ENCODE data around the gene TENM3. TPM values are rescaled to one million over a fixed set of nuclear protein-coding genes. Genes with fewer than 3 reads are reported as not detected.

TENM3 gene
- total RNA-seq, 2 experiments from 2014 or later, result not detected

DNA sequence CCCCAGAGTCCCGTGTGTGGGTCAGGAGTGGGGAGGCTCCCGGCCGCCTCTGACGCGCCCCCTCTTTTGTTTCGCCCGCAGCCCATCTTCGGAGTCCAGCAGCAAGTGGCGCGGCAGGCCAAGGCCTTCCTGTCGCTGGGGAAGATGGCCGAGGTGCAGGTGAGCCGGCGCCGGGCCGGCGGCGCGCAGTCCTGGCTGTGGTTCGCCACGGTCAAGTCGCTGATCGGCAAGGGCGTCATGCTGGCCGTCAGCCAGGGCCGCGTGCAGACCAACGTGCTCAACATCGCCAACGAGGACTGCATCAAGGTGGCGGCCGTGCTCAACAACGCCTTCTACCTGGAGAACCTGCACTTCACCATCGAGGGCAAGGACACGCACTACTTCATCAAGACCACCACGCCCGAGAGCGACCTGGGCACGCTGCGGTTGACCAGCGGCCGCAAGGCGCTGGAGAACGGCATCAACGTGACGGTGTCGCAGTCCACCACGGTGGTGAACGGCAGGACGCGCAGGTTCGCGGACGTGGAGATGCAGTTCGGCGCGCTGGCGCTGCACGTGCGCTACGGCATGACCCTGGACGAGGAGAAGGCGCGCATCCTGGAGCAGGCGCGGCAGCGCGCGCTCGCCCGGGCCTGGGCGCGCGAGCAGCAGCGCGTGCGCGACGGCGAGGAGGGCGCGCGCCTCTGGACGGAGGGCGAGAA lies 556.5 kb downstream of the TENM3 start:
- intact Hi-C loops (cut with micrococcal nuclease; ENCODE audit: unreplicated experiment), result no loop called here
- ChIA-PET POLR2A (no interaction called here), CTCF (ENCODE audit: unreplicated experiment) (no interaction called here)

DNA sequence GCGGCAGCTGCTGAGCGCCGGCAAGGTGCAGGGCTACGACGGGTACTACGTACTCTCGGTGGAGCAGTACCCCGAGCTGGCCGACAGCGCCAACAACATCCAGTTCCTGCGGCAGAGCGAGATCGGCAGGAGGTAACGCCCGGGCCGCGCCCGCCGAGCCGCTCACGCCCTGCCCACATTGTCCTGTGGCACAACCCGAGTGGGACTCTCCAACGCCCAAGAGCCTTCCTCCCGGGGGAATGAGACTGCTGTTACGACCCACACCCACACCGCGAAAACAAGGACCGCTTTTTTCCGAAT lies 557.0 kb downstream of the TENM3 start:
- Histone ChIP-seq H3K9me3 (ENCODE audit: low read length) (no peaks in the 10 kb centered on the region), H2AFZ (ENCODE audit: low read length) (no peak overlapping the region), H3K4me1 (ENCODE audit: insufficient read depth, low read length, poor library complexity, severe bottlenecking) (no peaks in the 10 kb centered on the region), H4K20me1 (ENCODE audit: insufficient read depth, low read length) (no peaks in the 10 kb centered on the region), H3K27ac (ENCODE audit: low read depth, low read length, poor library complexity, severe bottlenecking) (no peak overlapping the region), H3K9me2 (ENCODE audit: insufficient read depth, low read length) (no peaks in the 10 kb centered on the region), H3K79me2 (ENCODE audit: insufficient read depth, low read depth, low read length) (no peaks in the 10 kb centered on the region), H3K4me3 (ENCODE audit: low read depth, low read length, poor library complexity, severe bottlenecking) (no peak overlapping the region), H3K4me2 (ENCODE audit: low read length) (no peak overlapping the region), H3K36me3 (ENCODE audit: insufficient read depth, low read length) (no peaks in the 10 kb centered on the region)
- DNase-seq (ENCODE audit: low spot score), result no peak
- POLR2A ChIA-PET, result no interaction called here
- no peak for TF ChIP-seq EZH2phosphoT487 (IDR thresholded peaks at IDR 0.05; ENCODE audit: borderline replicate concordance, low read depth, low read length)
- TF ChIP-seq CTCF (conservative IDR thresholded peaks at IDR 0.05; ENCODE audit: low read length), result no peak
- CTCF ChIA-PET (ENCODE audit: unreplicated experiment), result no interaction called here
- BruUV-seq (replicated peaks), result no TSS peak
- intact Hi-C loops (cut with micrococcal nuclease; ENCODE audit: unreplicated experiment), result no loop called here

More for the DNA sequence above, 556.5 kb downstream of the TENM3 start:
- Histone ChIP-seq H3K4me2 (ENCODE audit: low read length) (no peak overlapping the region), H3K36me3 (ENCODE audit: insufficient read depth, low read length) (no peaks in the 10 kb centered on the region), H4K20me1 (ENCODE audit: insufficient read depth, low read length) (no peaks in the 10 kb centered on the region), H3K27ac (ENCODE audit: low read depth, low read length, poor library complexity, severe bottlenecking) (no peak overlapping the region), H3K4me3 (ENCODE audit: low read depth, low read length, poor library complexity, severe bottlenecking) (no peak overlapping the region), H2AFZ (ENCODE audit: low read length) (no peak overlapping the region), H3K79me2 (ENCODE audit: insufficient read depth, low read depth, low read length) (no peaks in the 10 kb centered on the region), H3K9me3 (ENCODE audit: low read length) (no peaks in the 10 kb centered on the region), H3K4me1 (ENCODE audit: insufficient read depth, low read length, poor library complexity, severe bottlenecking) (no peaks in the 10 kb centered on the region), H3K9me2 (ENCODE audit: insufficient read depth, low read length) (no peaks in the 10 kb centered on the region)
- no TSS peak for BruUV-seq (replicated peaks)
- DNase-seq (ENCODE audit: low spot score), result no peak
- TF ChIP-seq CTCF (conservative IDR thresholded peaks at IDR 0.05; ENCODE audit: low read length) (no peak), EZH2phosphoT487 (IDR thresholded peaks at IDR 0.05; ENCODE audit: borderline replicate concordance, low read depth, low read length) (no peak)

DNA sequence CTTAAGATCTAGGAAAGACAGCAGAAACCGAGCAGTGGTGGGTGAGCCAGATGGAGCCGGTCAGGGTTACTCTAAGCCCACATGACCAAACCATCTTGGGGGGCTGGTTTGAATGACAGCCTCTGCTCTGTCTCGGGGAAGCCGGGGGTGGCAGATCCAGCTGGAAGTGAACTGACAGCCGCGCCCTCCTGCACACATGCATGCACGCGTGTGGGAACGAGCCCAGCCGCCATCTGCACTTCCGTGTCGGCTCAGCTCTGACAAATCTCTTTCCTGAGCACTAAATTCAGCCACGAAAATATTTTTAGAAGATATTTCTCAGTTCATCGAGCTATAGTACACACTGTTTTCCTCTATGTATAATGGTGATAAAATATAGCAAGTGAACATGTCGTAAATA lies 558.4 kb downstream of the TENM3 start:
- H3K9me3 ChIP-seq (ENCODE audit: low read length), result no peaks in the 10 kb centered on the region
- H3K79me2 ChIP-seq (ENCODE audit: insufficient read depth, low read depth, low read length), result no peaks in the 10 kb centered on the region
- CTCF ChIA-PET (ENCODE audit: unreplicated experiment), result no interaction called here
- TF ChIP-seq EZH2phosphoT487 (IDR thresholded peaks at IDR 0.05; ENCODE audit: borderline replicate concordance, low read depth, low read length), result no peak
- no peak for TF ChIP-seq CTCF (conservative IDR thresholded peaks at IDR 0.05; ENCODE audit: low read length)
- H3K4me3 ChIP-seq (ENCODE audit: low read depth, low read length, poor library complexity, severe bottlenecking), result no peak overlapping the region
- H2AFZ ChIP-seq (ENCODE audit: low read length), result no peak overlapping the region
- H3K4me1 ChIP-seq (ENCODE audit: insufficient read depth, low read length, poor library complexity, severe bottlenecking), result no peaks in the 10 kb centered on the region
- H3K36me3 ChIP-seq (ENCODE audit: insufficient read depth, low read length), result no peaks in the 10 kb centered on the region
- H3K4me2 ChIP-seq (ENCODE audit: low read length), result no peak overlapping the region
- intact Hi-C loops (cut with micrococcal nuclease; ENCODE audit: unreplicated experiment), result no loop called here
- no peaks in the 10 kb centered on the region for H4K20me1 ChIP-seq (ENCODE audit: insufficient read depth, low read length)
- no peaks in the 10 kb centered on the region for H3K9me2 ChIP-seq (ENCODE audit: insufficient read depth, low read length)
- DNase-seq (ENCODE audit: low spot score), result no peak
- no TSS peak for BruUV-seq (replicated peaks)
- no peak overlapping the region for H3K27ac ChIP-seq (ENCODE audit: low read depth, low read length, poor library complexity, severe bottlenecking)
- POLR2A ChIA-PET, result no interaction called here

All from OCI-LY7 (cell line).